Tibial nerve (tissue), 3 donors: ENCODE data around the gene PARP8.

Experiments used
- CTCF ChIP-seq, 5 experiments: fragments of 200-600 bp in 3 of 5; fragments of 450-650 bp in 2 of 5; sonication (generic) in 3 of 5; IDR thresholded peaks; one replicate each; pipeline ENCODE4 v1.5.1; 2016 to 2019; ENCODE audit warnings: antibody characterized with exemption in 5 of 5, mild to moderate bottlenecking in 3 of 5, moderate library complexity in 2 of 5
- POLR2A ChIP-seq, 2 donors: fragments of 450-650 bp; IDR thresholded peaks; one replicate each; pipeline ENCODE4 v1.6.1; 2017; ENCODE audit warnings: antibody characterized with exemption in 2 of 2, mild to moderate bottlenecking in 2 of 2, moderate library complexity in 2 of 2

DNA sequence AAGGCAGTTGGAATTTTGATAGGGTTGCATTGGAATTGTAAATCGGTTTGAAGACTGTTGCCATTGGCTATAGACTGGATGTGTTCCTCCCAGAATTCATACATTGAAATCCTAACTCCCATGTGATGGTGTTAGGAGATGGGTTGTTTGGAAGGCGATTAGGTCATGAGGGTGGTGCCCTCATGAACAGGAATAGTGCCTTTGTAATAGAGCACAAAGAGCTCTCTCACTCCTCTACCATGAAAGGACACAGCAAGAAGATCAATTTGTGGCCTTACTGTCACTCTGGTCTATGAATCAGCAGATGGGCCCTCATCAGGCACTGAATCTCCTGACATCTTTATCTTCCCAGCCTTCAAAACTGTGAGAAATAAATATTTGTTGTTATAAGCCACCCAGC is 133.2 kb downstream of the PARP8 start:
- TF ChIP-seq CTCF (IDR thresholded peaks at IDR 0.05) (no peak), POLR2A (IDR thresholded peaks at IDR 0.05) (no peak)
